Activated CD8-positive, alpha-beta memory T cell treated with anti-CD3 and anti-CD28 coated beads, Interleukin-2, amount 50 U/mL, for 4 hours (primary cell): Measurements from ENCODE around the gene YARS1.
"Not testable (repeated sequence)": the region's sequence is repeated elsewhere in the genome, so short reads cannot be mapped to it uniquely, and the experiment has no call there.

Experiments used
- DNase-seq: peaks from one replicate; pipeline ENCODE4 v3.0.0-alpha.2; 2020

The YARS1 gene

DNA sequence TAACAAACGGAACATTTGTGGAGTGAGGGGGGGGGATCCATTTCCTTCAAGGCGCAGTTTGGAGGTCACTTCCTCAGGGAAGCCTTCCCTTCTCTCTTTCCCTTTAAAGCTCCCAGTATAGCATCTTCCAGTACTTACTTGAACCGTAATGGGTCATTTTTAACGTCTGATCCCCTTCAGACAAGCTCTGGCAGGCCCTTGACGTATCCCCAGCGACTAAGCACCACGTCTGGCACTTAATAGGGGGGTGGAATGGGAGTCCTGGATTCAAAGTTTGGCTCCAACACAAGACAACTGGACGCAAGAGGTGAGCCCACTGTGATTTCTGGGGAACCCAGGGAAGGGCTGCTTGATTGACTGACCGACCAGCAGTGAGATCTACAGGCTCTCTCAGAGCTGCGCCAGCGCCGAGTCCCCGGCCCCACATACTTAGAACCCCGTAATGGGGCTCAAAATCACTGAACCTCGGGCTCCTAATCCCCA, 441 bp downstream of the YARS1 start:
- DNase-seq = no peak

DNA sequence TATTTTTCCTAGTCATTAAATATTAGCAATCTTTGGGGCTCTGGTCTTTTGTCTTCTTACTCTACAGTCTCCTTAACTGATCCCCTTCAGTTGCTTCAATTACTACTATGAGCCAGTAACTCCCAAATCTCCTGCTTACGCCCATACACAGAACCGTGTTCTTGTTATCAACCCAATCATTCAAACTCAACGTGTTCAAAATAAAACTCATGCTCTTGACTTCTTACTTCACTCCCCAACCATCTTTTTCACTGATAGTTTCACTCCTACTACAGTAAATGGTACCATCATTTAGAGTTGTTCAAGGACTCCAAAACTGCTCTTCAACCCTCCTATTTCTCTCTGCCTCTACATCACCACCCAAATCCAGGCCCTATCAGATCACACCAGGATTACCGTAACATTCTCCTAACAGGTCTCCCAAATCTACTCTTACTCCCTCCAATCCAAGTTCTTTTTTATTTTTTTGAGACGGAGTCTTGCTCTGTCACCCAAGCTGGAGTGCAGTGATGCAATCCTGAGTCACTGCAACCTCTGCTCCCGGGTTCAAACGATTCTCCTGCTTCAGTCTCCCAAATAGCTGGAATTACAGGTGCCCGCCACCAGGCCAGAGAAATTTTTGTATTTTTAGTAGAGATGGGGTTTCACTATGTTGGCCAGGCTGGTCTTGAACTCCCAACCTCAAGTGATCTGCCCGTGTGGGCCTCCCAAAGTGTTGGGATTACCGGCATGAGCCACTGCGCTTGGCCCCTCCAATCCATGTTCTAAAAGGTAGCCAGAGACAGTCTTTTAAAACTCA, 3.0 kb downstream of the YARS1 start:
- no peak for DNase-seq

DNA sequence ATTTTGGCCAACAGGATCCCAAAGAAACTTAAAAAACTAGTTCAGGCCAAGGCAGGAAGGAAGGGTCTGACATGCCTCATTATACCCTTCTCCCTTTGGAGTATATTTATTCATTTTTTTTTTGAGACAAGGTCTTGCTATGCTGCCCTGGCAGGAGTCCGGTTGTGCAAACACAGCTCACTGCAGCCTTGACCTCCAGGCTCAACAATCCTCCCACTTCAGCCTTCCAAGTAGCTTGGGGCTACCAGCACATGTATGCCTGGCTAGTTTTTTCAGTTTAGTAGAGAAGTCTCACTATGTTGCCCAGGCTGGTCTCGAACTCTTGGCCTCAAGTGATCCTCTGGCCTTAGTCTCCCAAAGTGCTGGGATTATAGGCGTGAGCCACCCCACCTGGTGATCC, 5.2 kb downstream of the YARS1 start:
- DNase-seq = no peak

DNA sequence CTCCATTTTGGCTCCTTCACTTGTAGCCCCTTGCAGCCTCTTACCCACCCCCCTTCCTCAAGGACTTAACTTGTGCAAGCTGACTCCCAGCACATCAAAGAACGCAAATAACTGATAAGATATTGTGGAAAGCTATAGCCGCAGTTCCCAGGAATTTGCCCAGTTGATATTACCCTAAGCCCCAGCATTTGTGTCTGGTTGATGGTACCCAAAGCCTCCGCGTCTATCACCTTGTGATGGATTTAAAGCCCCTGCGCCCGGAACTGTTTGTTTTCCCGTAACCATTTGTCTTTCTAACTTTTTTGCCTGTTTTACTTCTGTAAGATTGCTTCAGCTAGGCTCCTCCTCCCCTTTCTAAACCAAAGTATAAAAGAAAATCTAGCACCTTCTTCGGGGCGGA, 5.9 kb downstream of the YARS1 start:
- no peak for DNase-seq

DNA sequence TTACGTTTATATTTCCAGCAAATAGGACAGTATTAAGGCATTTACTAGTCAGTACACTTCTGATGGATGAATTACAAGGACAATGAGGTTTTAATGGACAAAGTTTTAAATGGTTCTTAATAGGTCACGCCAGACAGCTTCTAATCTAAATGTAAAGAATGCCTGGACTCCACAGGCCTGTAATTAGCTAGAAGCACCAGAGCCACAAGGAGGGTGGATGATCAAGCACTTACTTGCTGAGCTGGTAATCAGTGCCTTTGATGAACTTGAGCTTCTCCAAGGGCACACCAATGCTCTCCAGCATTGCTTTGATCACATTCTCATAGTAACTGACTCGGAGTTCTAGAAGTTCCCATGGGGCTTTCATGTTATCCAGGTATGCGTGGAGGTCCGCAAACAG, 6.8 kb downstream of the YARS1 start:
- DNase-seq = no peak

DNA sequence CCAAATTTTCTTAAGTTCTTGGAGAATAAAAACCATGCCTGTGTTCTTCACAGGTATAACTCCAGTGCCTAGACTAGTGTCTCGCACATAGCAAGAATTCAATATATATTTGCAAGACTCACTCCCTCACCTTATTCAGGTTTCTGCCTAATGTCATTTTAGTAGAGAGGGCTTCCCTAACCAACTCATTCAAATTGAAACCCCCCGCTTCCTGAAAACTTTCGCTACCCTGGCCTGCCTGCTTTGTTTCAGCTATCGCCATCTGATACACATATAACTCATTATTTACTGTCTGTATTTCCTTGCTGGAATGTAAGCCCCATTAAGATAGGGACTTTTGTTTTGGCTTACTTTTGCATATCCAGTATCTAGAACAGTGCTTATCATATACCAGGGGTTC, 8.6 kb downstream of the YARS1 start:
- DNase-seq = no peak

DNA sequence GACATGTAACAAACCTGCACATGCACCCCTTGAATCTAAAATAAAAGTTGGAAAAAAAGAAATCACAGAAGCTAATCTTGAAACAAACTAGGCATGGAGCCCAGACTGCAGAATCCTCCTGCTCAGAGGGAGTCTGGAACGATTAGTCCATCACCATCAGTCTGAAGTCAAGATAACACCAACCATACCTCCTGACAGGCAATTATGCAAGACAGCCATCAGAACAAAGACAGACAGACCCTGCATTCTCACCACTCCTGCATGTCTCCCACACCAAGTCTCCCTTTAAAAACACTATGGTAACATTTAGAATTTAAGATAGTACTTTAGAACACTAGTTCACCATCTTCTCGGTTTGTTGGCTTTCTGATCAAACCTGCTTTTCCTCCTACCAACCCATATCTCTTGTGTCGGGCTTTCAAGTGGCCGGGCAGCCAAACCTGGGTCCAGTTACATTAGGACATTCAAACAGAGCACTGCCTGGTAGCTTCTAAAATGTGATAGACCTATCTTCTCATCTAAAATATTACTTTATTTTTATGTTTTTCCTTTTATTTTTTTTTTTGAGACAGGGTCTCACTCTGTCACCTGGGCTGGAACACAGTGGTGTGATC, 10.1 kb downstream of the YARS1 start:
- DNase-seq = no peak

DNA sequence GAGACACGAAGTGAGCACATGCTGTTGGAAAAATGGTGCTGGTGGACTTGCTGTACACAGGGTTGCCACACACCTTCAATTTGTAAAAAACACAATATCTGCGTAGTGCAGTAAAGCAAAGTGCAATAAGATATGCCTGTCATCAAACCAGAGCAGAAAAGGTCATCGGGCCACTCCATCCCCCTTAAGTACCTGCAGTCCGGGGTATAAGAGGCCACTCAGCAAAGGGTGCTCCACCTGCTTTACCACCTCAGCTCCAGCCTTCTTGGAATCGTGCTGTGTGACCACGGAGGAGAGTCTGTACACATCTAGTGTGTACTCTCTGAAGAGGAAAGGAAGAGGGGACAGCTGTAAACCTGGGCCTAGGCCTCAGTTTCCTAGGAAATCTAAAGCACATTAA, 10.9 kb downstream of the YARS1 start:
- no peak for DNase-seq

DNA sequence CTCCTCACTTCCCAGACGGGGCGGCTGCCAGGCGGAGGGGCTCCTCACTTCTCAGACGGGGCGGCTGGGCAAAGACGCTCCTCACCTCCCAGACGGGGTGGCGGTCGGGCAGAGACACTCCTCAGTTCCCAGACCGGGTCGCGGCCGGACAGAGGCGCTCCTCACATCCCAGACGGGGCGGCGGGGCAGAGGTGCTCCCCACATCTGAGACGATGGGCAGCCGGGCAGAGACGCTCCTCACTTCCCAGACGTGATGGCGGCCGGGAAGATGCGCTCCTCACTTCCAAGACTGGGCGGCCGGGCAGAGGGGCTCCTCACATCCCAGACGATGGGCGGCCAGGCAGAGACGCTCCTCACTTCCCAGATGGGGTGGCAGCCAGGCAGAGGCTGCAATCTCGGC, 12.7 kb downstream of the YARS1 start:
- not testable (repeated sequence) for DNase-seq

DNA sequence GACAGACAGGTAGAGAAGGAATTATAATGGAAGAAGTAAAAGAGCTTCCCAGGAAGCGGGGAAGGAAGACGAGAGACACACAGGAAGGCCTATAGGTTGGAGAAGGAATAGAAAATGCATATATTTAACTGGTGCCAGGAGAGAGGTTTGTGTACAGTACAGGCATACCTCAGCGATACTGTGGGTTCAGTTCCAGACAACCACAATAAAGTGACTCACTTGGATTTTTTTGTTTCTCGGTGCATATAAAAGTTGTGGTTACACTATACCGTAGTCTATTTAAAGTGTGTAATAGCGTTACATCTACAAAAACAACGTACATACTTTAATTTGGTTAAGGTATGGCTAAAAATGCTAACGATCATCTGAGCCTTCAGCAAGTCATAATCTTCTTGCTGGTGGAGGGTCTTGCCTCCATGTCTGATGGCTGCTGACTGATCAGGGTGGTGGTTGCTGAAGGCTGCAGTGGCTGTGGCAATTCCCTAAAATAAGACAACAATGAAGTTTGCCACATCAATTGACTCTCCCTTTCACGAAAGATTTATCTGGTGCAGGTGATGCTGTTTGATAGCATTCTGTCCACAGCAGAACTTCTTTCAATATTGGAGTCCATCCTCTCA, 16.0 kb downstream of the YARS1 start:
- no peak for DNase-seq

DNA sequence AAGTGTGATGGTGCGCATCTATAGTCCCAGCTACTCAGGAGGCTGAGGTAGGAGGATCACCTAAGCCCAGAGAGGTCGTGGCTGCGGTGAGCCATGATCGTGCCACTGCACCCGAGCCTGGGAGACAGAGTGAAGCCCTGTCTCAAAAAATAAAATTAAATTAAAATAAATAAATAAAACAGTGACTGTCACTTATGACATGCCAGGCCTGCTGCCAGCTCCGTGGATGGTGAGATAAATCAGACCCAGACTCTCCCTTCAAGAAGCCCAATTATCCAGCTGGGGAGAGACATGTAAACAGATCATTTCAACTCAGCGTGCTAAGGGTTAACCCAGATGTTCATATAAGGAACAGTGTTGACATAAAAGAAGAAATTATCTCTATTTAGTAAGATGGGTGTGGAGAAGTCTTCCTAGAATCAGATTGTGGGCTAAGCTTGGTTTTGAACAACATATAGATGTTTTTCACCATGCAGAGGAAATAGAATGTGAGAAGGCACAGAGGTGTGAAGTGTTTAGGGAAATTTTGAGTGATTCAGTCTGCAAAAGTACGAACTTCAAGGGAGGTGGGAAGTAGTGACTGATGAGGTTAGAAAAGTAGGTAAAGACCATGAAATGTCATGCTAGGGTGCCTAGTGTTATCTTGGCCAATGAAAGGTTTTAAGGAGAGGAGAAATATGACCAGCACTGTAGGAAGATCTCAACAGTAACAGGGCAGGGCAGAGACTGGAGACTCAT, 18.3 kb downstream of the YARS1 start:
- DNase-seq = no peak

DNA sequence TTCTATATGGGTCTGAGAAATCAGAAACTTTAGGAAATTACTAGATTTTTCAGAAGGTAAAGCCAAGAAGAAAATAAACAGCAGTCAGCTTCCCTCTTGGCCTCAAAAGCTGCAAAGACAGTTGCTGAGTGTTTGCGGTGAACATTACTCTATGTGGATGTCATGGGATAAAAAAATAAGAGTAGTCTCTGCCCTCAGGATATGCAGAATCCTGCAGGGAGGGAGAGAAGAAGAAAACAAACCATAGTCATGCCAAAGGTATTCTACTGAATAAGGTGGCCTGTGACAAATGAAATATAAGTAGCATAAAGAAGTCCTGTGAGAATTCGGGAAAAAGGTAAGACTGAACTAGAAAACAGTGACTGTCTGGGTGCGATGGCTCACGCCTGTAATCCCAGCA, 19.0 kb downstream of the YARS1 start:
- DNase-seq = no peak

DNA sequence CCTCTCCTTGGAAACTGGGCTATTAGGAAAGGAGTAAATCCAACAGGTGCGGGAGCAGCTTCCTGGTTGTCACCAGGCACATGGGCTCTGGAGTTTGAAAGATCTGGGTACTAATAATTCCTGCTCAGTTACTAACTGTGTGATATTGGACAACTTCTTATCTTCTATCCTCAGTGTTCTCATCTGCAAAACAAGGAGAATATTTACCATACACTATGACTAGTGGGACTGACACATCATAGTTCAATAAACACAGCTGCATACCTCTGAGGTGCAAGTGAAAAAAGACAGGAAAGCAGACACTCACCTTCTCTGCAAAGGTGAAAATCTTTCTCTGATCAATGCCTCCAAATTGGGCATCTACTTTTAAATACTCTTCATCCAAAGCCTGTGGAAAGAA, 19.7 kb downstream of the YARS1 start:
- no peak for DNase-seq

DNA sequence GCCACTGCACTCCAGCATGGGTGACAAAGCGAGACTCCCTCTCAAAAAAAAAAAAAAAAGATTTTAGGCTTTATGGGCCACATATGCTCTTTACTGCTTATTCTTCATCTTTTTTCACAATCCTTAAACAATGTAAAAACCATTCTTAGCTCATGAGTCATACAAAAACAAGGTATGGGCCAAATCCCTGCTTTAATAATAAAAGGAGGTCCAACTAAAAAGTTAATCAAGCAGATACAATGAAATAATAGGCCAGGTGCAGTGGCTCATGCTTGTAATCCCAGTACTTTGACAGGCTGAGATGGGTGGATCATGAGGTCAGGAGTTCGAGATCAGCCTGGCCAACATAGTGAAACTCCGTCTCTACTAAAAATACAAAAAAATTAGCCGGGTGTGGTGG, 21.4 kb downstream of the YARS1 start:
- DNase-seq = not testable (repeated sequence)

DNA sequence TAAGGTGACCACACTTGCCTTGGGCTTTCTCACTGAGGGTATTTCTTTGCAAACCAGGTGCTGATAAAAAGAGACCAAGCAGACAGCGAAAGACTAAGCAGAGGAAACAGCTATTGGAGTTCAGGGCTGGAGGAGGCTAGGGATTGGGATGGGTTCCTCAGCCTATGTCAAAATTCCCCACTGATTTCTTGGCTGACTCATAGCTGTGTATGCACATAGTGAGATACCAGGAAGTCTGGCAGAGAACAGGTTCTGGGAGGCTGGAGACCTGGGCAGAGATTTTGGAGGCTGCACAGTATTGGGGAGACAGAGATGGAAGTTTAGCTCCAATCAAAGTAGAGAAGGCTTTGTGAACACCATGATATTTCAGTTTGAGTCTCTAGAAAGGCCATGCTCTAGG, 25.3 kb downstream of the YARS1 start:
- no peak for DNase-seq

DNA sequence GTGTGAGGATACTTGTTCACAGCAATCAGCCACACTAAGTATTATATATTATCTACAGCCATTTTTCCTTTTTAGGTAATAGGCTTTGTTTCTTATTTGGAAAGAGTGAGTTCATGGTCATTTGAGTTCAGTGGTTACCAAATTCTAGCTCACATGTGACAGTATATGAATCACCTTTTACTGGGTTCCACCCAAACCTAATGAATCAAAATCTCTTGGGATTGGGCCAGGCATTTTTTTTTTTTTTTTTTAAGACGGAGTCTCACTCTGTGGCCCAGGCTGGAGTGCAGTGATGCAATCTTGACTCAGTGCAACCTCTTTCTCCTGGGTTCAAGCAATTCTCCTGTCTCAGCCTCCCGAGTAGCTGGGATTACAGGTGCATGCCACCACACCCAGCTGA, 27.8 kb downstream of the YARS1 start:
- DNase-seq = not testable (repeated sequence)

DNA sequence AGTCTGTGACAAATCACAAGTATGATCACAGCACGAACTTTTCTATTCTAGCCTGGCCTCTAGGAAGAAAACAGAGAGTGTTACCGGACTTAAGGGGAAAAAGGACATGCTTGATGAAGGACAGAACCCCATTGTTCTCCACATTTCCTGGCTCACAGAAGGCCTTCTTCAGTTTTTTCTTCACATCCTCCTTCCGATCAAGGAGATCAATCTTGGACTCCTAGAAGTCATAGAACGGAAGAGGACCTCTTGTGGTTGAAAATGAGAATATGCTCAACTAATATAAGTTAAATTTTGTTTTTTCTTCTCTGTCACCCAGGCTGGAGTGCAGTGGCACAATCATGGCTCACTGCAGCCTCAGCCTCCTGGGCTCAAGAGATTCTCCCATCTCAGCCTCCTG, 30.3 kb downstream of the YARS1 start:
- DNase-seq = no peak

DNA sequence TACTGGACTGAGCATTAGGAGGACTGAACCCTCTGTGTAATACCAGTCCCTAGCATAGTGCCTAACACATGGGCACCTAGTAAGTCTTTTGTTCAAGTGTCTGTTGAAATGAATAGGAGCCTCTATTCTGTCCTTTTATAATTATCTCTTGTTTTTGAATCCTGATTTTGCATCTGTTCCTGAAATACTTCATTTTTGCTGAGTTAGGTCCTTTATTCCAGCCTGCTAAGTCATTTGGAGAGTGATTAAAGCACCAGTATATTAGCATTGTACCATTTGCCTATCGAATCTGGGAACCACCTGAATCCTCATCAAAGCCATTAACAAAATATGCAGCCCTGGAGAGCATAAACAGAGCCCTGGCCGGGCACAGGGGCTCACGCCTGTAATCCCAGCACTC, 32.3 kb downstream of the YARS1 start:
- DNase-seq = no peak

DNA sequence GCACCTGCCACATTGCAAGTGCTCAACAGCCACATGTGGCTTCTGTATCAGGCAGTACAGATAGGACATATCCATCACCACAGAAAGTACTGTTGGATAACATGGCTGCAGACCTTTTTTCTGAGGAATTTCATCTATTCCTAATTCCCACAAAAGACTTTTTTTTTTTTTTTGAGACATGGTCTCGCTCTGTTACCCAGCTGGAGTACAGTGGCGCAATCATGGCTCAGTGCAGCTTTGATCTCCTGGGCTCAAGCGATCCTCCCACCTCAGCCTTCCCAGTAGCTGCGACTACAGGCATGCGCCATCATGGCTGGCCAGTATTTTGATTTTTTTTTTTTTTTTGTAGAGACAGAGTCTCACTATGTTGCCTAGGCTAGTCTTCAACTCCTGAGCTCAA, 33.3 kb downstream of the YARS1 start:
- DNase-seq = no peak

DNA sequence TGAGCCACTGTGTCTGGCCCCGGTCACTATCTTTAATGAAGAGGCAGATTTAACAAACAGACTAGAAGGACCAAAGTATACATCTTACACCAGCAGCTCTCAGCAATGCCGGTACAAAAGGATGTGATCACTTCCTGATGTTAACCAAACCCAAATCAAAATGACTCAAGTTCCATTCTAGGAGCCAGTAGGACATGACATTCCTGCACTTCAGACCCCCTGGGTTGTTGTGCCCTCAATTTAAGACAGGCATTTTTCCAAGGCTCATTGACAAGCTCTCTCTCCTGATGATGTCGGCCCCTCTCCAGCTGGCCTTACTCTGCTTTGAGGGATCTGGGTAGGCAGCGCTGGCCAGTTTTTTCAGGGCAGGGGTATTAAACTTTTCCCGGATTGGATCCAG, 35.1 kb downstream of the YARS1 start:
- no peak for DNase-seq

DNA sequence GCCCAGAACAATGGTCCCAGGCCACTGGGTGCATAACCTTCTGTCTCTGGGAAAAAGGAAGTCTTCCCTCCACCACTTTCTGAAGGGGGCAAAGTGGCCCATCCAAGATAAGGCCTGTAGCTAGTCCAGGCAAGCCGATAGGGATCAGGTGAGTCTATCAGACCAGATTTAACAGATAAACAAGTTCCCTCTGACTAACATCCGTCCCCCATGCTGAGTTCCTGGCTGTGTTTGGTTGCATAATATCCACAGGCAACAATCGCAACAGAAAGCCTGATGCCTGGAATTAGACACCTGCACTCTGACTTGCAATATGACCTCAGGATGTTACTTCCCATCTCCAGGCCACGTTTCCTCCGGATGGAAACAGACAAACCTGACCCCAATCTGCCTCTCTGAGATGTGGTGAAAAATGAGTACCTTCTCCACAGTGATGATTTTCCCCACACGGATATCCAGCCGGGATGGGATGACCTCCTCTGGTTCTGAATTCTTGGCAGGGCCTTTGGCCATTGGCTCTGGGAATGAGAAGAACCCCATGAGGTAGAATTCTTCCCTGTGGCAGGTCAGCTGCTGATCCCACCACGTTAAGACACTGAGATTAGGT, 36.4 kb downstream of the YARS1 start:
- DNase-seq = no peak

DNA sequence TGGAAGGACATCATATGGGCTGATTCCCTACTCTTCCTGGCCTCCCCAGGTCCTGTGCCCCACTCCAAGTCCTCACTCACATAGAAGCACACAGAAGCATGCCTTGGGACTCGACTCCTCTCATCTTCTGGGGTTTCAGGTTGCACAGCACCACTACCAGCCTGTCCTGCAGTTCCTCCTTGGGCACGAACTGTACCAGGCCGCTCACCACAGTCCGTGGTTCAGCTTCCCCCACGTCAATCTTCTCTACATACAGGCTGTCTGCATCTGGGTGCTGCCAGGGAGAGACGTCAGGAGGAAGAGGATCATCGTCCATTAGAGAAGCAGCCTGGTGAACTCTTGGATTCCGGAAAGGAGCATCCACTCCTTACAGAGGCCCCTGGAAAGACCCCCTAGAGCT, 37.2 kb downstream of the YARS1 start:
- DNase-seq = no peak

DNA sequence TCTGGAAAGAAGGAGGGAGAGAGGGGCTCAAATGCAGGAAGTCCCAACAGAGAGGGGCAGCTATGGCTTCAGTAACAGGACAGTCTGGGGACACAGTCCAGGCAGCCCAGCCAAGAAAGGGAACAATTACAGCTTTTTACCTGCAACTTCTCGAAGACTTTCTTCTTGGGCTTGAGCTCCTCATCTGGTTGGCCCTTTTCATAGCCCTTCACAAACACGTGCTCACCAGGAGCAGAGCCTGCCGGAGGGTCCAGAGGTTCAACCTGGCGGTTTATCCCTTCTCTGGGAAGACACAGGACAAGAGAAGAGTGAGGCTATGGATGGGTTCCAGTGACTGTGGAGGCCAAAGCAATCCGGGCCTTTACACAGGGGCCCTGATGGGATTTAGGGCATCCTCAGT, 37.9 kb downstream of the YARS1 start:
- DNase-seq = no peak
